ENCODE measurements around the gene CEBPA. TPM values are rescaled to one million over a fixed set of nuclear protein-coding genes. Genes with fewer than 3 reads are reported as not detected.
"Not testable (repeated sequence)": the region's sequence is repeated elsewhere in the genome, so short reads cannot be mapped to it uniquely, and the experiment has no call there.

The CEBPA gene
- total RNA-seq, 1 donor from 2014 or later = 2.0 TPM

DNA sequence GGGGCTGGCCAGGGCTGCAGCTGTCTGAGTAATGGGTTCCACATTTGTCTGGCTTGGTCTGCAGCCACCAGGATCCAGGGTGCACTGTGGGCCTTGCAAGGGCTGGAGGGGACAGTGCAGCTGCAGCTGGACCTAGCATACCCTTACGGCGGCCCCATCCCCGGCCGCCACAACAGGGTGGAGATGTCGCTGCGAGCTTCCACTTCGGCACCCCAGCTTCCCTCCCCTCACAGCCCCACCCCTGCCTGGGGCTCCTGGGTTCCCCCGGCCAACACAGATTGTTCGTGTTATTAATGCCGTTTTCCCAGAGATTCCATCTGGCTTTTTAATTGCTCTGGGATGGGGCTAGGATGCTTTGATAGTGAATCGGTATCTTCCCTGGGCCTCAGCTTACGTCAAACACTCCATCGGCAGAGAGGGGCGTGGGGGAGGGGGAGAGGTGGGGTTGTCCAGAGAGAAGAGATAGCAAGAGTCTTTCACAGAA, 5.8 kb downstream of the CEBPA start:
- peaks cover 36% of the 10 kb centered on the region for H3K27me3 ChIP-seq (ENCODE audit: control insufficient read depth, insufficient read depth, low read length)
- H3K36me3 ChIP-seq (ENCODE audit: control insufficient read depth, insufficient read depth, low read length) = no peaks in the 10 kb centered on the region
- TF ChIP-seq, protein P1, sequence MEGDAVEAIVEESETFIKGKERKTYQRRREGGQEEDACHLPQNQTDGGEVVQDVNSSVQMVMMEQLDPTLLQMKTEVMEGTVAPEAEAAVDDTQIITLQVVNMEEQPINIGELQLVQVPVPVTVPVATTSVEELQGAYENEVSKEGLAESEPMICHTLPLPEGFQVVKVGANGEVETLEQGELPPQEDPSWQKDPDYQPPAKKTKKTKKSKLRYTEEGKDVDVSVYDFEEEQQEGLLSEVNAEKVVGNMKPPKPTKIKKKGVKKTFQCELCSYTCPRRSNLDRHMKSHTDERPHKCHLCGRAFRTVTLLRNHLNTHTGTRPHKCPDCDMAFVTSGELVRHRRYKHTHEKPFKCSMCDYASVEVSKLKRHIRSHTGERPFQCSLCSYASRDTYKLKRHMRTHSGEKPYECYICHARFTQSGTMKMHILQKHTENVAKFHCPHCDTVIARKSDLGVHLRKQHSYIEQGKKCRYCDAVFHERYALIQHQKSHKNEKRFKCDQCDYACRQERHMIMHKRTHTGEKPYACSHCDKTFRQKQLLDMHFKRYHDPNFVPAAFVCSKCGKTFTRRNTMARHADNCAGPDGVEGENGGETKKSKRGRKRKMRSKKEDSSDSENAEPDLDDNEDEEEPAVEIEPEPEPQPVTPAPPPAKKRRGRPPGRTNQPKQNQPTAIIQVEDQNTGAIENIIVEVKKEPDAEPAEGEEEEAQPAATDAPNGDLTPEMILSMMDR (IDR thresholded peaks at IDR 0.05; ENCODE audit: insufficient read depth, low read length, poor library complexity, severe bottlenecking) = no peak
- DNase-seq (ENCODE audit: low read depth) = no peak
- H3K4me3 ChIP-seq (ENCODE audit: low read depth, low read length) = no peak overlapping the region

DNA sequence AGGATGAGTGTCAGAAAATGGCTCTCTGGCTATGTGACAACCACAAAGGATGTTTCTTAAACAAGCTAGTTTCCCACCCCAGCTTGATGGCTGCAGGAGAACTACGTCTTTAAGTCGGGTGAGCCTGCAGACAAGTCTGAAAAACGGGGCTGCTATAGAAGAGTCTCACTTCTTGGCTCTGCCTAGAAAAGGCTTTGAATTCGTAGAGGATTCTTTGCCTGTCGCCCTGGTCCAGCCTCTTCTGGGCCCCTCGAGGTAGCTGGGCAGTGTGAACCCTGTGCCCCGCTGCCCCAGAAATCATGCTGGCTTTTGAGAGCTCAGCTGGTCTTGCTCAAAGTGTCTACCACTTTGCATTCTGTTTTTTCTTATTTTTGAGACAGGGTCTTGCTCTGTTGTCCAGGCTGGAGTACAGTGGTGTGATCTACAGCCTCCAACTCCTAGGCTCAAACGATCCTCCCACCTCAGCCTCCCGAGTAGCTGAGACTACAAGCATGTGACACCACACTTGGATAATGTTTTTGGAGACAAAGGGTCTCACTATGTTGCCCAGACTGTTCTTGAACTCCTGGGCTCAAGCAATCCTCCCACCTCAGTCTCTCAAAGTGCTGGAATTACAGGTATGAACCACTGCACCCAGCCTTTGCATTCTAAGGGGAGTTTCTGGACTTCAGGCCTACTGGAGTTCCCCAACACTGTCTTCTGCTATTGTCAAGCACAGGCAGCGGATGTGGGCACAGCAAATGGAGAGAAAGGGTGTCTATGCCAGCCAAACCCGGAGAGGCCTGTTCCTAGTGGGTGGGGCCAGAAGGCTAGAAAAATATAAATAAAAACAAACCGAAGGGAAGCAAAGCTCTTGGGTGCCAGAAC, 6.5 kb downstream of the CEBPA start:
- TF ChIP-seq, protein P1 (IDR thresholded peaks at IDR 0.05; ENCODE audit: insufficient read depth, low read length, poor library complexity, severe bottlenecking) = no peak

DNA sequence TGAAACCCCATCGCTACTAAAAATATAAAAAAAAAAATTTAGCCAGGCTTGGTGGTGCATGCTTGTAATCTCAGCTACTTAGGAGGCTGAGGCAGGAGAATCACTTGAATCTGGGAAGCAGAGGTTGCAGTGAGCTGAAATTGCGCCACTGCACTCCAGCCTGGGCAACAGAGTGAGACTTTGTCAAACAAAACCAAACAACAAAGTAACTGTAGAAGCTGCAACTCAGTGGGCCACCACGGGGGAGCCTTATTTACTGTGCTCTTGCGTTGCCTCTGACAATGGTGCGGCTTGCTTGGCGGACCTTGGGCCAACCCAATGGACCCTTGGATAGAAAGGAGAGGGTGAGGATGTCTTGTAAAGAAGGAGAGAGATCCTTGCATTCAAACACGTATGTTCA, 7.3 kb downstream of the CEBPA start:
- H3K36me3 ChIP-seq (ENCODE audit: control insufficient read depth, insufficient read depth, low read length); DNase-seq (ENCODE audit: low read depth); H3K4me3 ChIP-seq (ENCODE audit: low read depth, low read length): not testable (repeated sequence)
- peaks cover 22% of the 10 kb centered on the region for H3K27me3 ChIP-seq (ENCODE audit: control insufficient read depth, insufficient read depth, low read length)

More for the DNA sequence above, 6.5 kb downstream of the CEBPA start:
- H3K4me3 ChIP-seq (ENCODE audit: low read depth, low read length) = no peak overlapping the region
- peaks cover 30% of the 10 kb centered on the region for H3K27me3 ChIP-seq (ENCODE audit: control insufficient read depth, insufficient read depth, low read length)
- no peak for DNase-seq (ENCODE audit: low read depth)
- H3K36me3 ChIP-seq (ENCODE audit: control insufficient read depth, insufficient read depth, low read length) = no peaks in the 10 kb centered on the region

DNA sequence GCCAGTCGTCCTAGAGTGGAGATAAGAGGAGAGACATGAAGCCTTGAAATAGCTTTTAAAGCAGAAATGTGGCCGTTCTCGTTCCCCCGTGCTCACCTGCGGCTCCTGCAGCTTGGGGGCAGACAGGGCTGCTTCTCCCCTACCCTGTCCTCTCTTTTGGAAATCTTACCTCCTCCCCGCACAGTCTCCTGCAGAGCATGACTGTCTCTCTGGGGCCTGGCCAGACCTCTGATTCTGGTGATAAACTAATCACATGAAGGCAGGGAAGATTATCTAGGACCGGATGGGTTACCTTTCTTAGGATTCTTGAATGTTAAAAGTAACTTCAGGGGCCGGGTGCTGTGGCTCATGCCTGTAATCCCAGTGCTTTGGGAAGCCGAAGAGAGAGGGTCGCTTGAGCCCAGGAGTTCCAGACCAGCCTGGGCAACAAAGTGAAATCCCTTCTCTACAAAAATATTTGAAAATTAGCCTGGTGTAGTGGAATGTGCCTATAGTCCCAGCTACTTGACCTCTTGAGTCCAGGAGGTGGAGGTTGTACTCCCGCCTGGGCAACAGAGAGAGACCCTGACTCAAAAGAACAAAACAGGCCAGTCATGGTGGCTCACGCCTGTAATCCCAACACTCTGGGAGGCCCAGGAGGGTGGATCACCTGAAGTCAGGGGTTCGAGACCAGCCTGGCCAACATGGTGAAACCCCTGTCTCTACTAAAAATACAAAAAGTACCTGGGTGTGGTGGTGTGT, 8.1 kb downstream of the CEBPA start:
- H3K36me3 ChIP-seq (ENCODE audit: control insufficient read depth, insufficient read depth, low read length) = no peaks in the 10 kb centered on the region
- no peak overlapping the region for H3K4me3 ChIP-seq (ENCODE audit: low read depth, low read length)
- H3K27me3 ChIP-seq (ENCODE audit: control insufficient read depth, insufficient read depth, low read length) = peaks cover 16% of the 10 kb centered on the region
- no peak for DNase-seq (ENCODE audit: low read depth)
- TF ChIP-seq, protein P1 (IDR thresholded peaks at IDR 0.05; ENCODE audit: insufficient read depth, low read length, poor library complexity, severe bottlenecking) = no peak

DNA sequence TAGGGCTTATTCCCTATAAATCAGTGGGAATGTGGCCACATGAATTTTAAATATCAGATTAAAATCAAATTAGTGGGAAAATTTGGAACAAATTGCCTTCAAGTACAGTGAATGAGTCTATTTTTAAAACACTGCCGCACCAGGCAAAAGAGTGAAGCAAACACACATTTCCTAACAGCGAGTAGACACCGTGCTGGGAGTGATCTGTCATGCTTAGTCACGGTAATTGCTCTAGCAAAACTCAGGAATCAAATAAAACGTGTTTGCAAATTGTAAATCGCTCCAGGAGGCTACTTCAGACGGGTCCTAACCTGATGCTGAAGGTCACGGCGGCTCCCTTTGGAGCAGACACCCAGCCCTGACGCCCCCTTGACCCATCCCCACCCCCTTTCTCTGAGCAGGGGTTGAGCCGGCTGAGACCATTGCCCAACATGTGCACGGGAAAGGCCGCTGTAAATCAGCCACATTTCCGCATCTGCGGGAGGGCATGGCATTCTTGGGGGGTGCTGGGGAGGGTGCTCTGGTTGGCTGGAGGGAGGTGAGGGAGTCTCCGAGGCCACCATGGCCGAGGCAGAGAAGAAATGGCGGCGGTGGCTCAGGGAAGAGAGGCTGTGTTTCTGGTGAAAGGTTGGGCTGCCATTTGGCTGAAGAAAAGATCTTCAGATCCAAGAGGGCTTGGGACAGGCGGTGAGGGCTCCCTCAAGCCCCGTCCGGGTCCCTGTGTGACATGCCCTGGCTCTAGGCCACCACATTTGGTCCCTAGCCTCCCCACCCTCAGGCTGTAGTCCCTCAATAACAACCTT, 8.9 kb downstream of the CEBPA start:
- Histone ChIP-seq H3K27me3 (ENCODE audit: control insufficient read depth, insufficient read depth, low read length) (peaks cover 8% of the 10 kb centered on the region), H3K4me3 (ENCODE audit: low read depth, low read length) (no peak overlapping the region), H3K36me3 (ENCODE audit: control insufficient read depth, insufficient read depth, low read length) (no peaks in the 10 kb centered on the region)
- no peak for DNase-seq (ENCODE audit: low read depth)
- TF ChIP-seq, protein P1 (IDR thresholded peaks at IDR 0.05; ENCODE audit: insufficient read depth, low read length, poor library complexity, severe bottlenecking) = no peak
